Ovary (tissue), 3 donors: Measurements from ENCODE around the gene GRM8.
"Not testable (repeated sequence)": the region's sequence is repeated elsewhere in the genome, so short reads cannot be mapped to it uniquely, and the experiment has no call there.

Experiments used
- CTCF ChIP-seq, 3 donors: fragments of 450-650 bp in 2 of 3; fragments of 200-600 bp in 1 of 3; IDR thresholded peaks; one replicate each; pipeline versions ENCODE4 v1.5.1 to v1.8.0; 2016 to 2022; ENCODE audit warnings: antibody characterized with exemption in 3 of 3, mild to moderate bottlenecking in 1 of 3
- POLR2A ChIP-seq: fragments of 450-650 bp; IDR thresholded peaks from one replicate; pipeline ENCODE4 v1.6.1; 2017; ENCODE audit warnings: antibody characterized with exemption, mild to moderate bottlenecking, moderate library complexity
- donor health status: DM: no; HTN: no; CAD: no.

- TF ChIP-seq CTCF (IDR thresholded peaks at IDR 0.05); POLR2A: not testable (repeated sequence)
Measured at GRCh38 chr7:126911627-126912026, 341.1 kb downstream of the GRM8 start.
